HUES64 (cell line): Measurements from ENCODE around the gene ADAMTS16.

Experiments
- H3K27ac ChIP-seq: 2 replicates; pipeline ENCODE4 v1.7.0; 2013; ENCODE audit warnings: low read depth, low read length, inconsistent platforms
- H3K27me3 ChIP-seq: 2 replicates; pipeline ENCODE4 v1.6.1; 2013; ENCODE audit warnings: mild to moderate bottlenecking, low read length; ENCODE audit not compliant: insufficient read depth
- H3K36me3 ChIP-seq: 2 replicates; pipeline ENCODE4 v1.6.1; 2013; ENCODE audit warnings: mild to moderate bottlenecking, low read length; ENCODE audit not compliant: insufficient read depth
- H3K4me1 ChIP-seq: 2 replicates; pipeline ENCODE4 v1.6.1; 2013; ENCODE audit warnings: mild to moderate bottlenecking, low read length, moderate library complexity; ENCODE audit not compliant: insufficient read depth
- H3K4me3 ChIP-seq: 2 replicates; pipeline ENCODE4 v1.5.1; 2013; ENCODE audit warnings: mild to moderate bottlenecking, low read length, moderate library complexity
- H3K9ac ChIP-seq: 2 replicates; pipeline ENCODE4 v1.6.1; 2013; ENCODE audit warnings: mild to moderate bottlenecking, low read depth, low read length
- H3K9me3 ChIP-seq: 2 replicates; pipeline ENCODE4 v1.6.1; 2013; ENCODE audit warnings: low read depth, low read length; ENCODE audit not compliant: insufficient read depth
- WGBS: fragments of 150-250, 120-280 bp; methylation state at CpG from one replicate; pipeline ENCODE4 v1.1.7; 2013; ENCODE audit warnings: missing lambda C conversion rate; 5-methylcytosine and 5-hydroxymethylcytosine counted together

The ADAMTS16 gene

DNA sequence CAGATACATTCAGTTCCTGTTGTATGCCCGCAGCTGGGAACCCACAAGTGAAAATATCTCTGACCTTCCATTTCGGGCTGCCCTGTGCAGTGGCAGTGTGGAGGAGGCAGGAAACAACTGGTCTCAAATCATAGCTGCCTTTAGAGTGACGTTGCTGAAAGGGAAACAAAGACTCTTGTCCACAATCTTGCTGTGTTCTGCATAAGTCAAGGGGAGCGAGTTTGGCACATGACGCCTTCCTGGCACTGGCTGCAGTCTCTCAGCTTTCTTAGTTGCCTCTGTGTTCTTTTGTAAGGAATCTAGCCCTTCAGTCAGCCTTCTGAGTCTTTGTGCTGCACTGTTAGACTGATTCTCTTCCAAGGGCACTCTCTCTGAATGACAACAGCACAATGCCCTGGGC, 24.0 kb downstream of the ADAMTS16 start:
- no peaks in the 10 kb centered on the region for H3K36me3 ChIP-seq
- H3K27ac ChIP-seq = no peak overlapping the region
- H3K9me3 ChIP-seq = no peaks in the 10 kb centered on the region
- H3K27me3 ChIP-seq = no peaks in the 10 kb centered on the region
- WGBS = 93% methylated on average over 5 of the region's 5 CpGs
- H3K4me3 ChIP-seq = no peak overlapping the region
- H3K4me1 ChIP-seq = no peaks in the 10 kb centered on the region
- no peak overlapping the region for H3K9ac ChIP-seq

DNA sequence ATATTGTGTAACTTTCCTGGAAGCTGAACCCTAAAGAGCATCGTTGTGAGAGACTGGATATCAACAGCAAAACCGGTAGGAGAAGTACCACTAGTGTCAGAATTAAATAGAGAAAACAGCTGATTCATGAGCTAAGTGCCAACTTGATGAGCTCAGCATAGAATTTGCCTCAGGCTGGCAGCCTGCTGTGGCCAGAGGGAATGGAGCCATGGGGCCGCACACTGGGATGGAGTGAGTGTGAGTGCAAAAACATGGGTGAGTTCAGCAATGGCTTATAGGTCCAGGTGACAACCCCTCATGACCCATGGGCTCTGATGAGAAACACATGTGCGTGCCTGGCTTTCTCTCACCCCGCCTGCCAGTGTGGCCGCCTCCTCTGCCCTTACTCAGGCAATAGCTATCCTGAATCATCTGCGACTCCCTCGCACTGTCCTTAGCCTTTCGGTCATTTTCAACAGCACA, 25.4 kb downstream of the ADAMTS16 start:
- WGBS = 88% methylated on average over 9 of the region's 9 CpGs
- H3K4me1 ChIP-seq = no peaks in the 10 kb centered on the region
- no peaks in the 10 kb centered on the region for H3K36me3 ChIP-seq
- H3K27me3 ChIP-seq = no peaks in the 10 kb centered on the region
- no peak overlapping the region for H3K4me3 ChIP-seq
- no peak overlapping the region for H3K27ac ChIP-seq
- H3K9ac ChIP-seq = no peak overlapping the region
- H3K9me3 ChIP-seq = no peaks in the 10 kb centered on the region

DNA sequence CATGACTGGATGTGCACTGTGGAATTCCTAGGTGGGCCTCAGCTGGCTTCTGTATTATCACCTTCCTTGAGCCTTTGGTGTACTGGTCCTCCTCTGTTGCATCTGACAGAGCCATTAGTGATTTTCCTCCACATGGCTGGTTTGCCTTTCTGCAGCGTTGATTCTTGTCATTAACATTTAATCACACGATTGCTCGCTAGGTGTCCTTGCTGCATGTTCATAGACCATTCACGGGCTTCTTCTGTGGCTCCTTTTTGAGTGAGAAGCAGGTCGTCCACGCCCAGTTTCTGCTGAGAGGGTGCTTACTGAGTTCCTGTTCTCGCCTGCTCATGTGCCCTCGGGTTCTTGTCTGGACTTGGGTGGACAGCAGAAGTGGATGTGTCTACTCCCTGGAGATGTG, 29.3 kb downstream of the ADAMTS16 start:
- H3K27me3 ChIP-seq = no peaks in the 10 kb centered on the region
- H3K36me3 ChIP-seq = no peaks in the 10 kb centered on the region
- WGBS = 96% methylated on average over 8 of the region's 8 CpGs
- no peaks in the 10 kb centered on the region for H3K9me3 ChIP-seq
- H3K27ac ChIP-seq = no peak overlapping the region
- 0 out of 2 replicates have a peak, but pooled peaks cover 5% of the 10 kb centered on the region for H3K4me1 ChIP-seq
- H3K9ac ChIP-seq = no peak overlapping the region
- H3K4me3 ChIP-seq = no peak overlapping the region

DNA sequence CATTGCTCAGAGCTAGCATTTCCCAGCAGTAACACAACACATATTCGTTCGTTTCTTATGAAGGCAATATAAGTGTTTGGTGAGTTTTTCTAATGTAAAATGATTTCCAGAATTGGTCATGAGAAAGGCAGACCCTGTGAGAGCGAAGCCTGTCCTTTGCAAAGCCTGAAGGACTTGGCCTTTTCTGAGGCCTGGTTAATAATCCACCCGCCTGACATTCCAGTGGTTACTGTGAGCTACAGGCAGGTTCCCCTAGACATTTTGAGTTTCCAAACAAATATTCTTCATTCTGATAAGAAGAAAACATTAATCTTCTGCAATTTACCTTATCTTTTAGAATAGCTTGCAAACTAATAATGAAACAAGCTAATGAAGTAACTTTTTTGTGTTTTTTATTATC, 38.0 kb downstream of the ADAMTS16 start:
- Histone ChIP-seq H3K9me3 (no peaks in the 10 kb centered on the region), H3K9ac (no peak overlapping the region), H3K4me3 (no peak overlapping the region), H3K27me3 (no peaks in the 10 kb centered on the region; the same call in 1 of the 2 replicates), H3K4me1 (peaks cover 64% of the 10 kb centered on the region), H3K27ac (peak overlapping the region; percentile 88), H3K36me3 (no peaks in the 10 kb centered on the region)
- 85% methylated on average over 4 of the region's 4 CpGs for WGBS

DNA sequence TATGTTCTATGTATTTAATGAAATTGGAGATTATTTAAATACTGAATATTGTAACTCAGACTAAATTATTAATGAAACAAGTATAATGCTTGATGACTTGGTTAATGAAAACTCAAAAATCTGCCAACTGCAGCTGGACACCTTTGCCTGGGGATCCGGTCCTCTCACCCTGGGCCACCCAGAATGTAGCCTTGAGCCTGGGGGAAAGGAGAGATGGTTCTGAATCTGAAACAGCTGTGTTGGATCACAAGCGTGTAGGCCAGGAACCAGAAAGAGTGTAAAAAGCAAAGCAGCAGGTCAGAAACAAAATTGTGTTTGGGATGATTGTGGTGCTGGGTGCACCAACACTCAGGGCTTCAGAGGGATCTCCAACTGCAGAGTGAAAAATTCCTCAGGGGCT, 38.5 kb downstream of the ADAMTS16 start:
- peaks cover 68% of the 10 kb centered on the region for H3K4me1 ChIP-seq
- peak overlapping the region; percentile 1; the same call in 1 of the 2 replicates for H3K9ac ChIP-seq
- WGBS = 59% methylated on average over 2 of the region's 2 CpGs
- H3K4me3 ChIP-seq = peak overlapping the region; percentile 29
- H3K27me3 ChIP-seq = no peaks in the 10 kb centered on the region; the same call in 1 of the 2 replicates
- no peaks in the 10 kb centered on the region for H3K9me3 ChIP-seq
- H3K36me3 ChIP-seq = no peaks in the 10 kb centered on the region
- peak overlapping the region; percentile 88 for H3K27ac ChIP-seq

DNA sequence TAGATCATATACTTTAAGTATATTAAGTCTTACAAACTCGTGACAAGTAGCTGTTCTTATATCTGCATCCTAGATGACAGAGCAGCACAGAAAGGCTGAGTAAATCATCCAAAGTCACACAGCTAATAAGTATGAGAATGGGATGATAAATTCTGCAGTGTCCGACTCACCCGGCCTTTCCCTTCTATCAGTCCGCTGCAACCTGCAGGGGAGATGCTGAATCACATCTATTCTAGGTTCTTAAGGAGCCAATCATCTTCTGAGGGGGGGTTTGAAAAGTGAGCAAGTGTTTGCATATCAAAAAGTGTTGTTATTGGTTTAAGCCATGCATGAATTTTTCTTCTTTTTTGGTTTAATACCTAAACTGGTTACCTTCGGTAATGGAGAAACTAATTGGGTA, 38.9 kb downstream of the ADAMTS16 start:
- Histone ChIP-seq H3K4me3 (peak overlapping the region; percentile 29), H3K27ac (peak overlapping the region; percentile 88), H3K27me3 (peaks cover 3% of the 10 kb centered on the region; the same call in 1 of the 2 replicates), H3K4me1 (peaks cover 73% of the 10 kb centered on the region), H3K9me3 (no peaks in the 10 kb centered on the region), H3K9ac (peak overlapping the region; percentile 1; the same call in 1 of the 2 replicates), H3K36me3 (no peaks in the 10 kb centered on the region)
- WGBS = 12% methylated on average over 4 of the region's 5 CpGs

DNA sequence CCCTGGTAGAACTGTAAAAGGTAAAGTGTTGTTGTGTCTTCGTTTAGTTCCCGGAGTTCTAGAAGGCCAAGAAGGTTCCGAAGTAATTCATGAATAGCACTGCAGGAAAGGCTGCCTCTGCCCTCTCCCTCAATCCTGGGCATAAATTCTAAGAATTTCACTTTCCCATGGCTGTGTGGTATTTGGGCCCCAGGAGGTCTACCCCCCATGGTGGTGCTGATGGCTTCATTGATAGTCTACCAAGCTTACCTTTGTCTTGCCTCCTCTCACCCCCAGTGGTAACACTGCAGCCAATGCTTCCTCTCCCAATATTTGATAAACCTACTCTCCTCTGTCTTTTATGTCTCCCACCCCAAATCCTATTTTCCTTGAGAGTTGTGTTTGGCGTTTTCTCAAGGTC, 39.5 kb downstream of the ADAMTS16 start:
- no peaks in the 10 kb centered on the region for H3K36me3 ChIP-seq
- WGBS = 5% methylated on average over 4 of the region's 4 CpGs
- H3K9ac ChIP-seq = peak overlapping the region; percentile 55
- peaks cover 5% of the 10 kb centered on the region; the same call in 1 of the 2 replicates for H3K27me3 ChIP-seq
- peaks cover 78% of the 10 kb centered on the region for H3K4me1 ChIP-seq
- peak overlapping the region; percentile 29 for H3K4me3 ChIP-seq
- H3K27ac ChIP-seq = peak overlapping the region; percentile 94
- no peaks in the 10 kb centered on the region for H3K9me3 ChIP-seq

DNA sequence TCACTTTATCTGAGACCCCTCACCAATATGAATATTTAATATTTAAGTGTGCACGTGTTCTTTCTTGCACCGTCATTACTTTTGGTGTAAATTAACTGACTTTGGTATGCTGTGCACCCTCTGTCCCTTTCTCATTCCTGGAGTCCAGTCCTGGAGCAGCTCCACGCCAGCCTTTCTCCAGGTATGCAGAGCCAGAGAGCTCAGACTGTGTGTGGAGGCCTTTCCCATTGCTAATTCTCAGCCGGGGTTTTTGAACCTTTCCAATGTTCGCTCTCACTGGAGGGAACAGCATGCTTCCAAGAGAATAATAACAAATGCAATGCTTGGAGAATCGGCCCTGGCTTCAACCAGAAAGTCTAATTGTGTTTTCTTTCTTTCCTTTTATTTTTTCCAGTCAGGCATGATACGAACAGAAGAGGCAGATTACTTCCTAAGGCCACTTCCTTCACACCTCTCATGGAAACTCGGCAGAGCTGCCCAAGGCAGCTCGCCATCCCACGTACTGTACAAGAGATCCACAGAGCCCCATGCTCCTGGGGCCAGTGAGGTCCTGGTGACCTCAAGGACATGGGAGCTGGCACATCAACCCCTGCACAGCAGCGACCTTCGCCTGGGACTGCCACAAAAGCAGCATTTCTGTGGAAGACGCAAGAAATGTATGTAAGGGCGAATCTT, 41.7 kb downstream of the ADAMTS16 start:
- H3K4me3 ChIP-seq = no peak overlapping the region
- 69% methylated on average over 14 of the region's 14 CpGs for WGBS
- no peaks in the 10 kb centered on the region for H3K36me3 ChIP-seq
- H3K4me1 ChIP-seq = peaks cover 87% of the 10 kb centered on the region
- H3K27me3 ChIP-seq = peaks cover 5% of the 10 kb centered on the region; the same call in 1 of the 2 replicates
- peak overlapping the region; percentile 12; the same call in 1 of the 2 replicates for H3K9ac ChIP-seq
- no peaks in the 10 kb centered on the region for H3K9me3 ChIP-seq
- peak overlapping the region; percentile 79 for H3K27ac ChIP-seq

DNA sequence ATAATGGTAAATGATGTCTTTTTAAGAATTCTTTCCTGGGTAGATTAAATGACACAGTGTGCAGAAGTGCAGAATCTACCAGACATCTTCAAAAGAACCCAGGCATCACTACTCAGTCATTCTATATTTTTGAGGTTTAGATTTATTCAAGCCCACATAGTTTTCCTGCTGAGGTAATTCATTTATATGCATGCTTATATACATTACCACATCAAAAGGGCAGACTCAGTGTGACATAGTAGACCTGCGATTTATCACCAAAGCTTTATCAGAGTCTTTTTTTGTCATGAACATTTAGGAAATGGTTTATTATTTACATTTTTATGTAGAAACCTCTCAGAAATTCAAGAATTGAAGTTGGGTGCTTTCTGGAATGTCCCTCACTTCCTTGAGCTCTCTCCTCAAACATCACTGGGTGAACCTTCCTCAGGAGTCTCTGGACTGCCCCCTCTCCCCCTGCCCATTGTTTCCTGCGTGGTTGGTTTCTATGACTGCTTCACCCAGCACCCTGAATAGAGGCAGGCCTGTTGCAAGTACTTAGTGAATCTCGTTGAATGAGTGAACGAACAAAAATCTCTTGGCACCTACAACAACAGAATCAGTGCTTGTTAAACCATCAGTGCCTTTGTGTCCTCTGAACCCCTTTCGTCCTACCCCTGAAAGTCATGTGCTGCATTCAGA, 42.5 kb downstream of the ADAMTS16 start:
- Histone ChIP-seq H3K4me1 (peaks cover 78% of the 10 kb centered on the region), H3K4me3 (peak overlapping the region; percentile 14), H3K36me3 (peaks cover 5% of the 10 kb centered on the region; the same call in 1 of the 2 replicates), H3K9me3 (no peaks in the 10 kb centered on the region), H3K27me3 (peaks cover 5% of the 10 kb centered on the region; the same call in 1 of the 2 replicates), H3K27ac (peak overlapping the region; percentile 79), H3K9ac (peak overlapping the region; percentile 50)
- WGBS = 20% methylated on average over 4 of the region's 5 CpGs

DNA sequence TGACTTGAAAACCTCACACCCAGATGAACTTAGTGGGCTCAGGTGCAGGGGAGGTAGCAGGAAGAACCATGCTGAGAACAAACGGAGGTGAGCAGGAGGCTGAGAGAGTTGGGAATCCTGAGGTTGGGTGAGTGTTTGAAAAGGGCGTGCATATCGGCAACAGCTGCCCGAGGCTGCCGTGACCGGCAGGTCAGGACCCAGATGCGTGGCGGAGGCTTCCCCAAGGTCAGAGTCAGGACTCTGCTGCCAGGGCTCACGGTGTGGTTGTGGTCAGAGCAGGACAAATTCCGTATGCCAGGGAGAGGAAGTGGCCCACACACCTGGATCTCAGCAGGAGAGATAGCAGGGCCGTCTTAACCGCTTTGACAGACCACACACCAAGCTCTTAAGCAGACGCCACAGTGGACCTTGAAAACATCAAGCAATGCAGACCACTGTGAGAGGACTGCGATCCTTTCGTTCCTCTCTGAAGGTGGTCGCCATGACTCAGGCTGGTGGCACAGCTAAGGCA, 43.1 kb downstream of the ADAMTS16 start:
- Histone ChIP-seq H3K27me3 (peaks cover 5% of the 10 kb centered on the region; the same call in 1 of the 2 replicates), H3K9ac (peak overlapping the region; percentile 50), H3K9me3 (no peaks in the 10 kb centered on the region), H3K27ac (peak overlapping the region; percentile 78), H3K36me3 (peaks cover 5% of the 10 kb centered on the region; the same call in 1 of the 2 replicates), H3K4me1 (peaks cover 72% of the 10 kb centered on the region), H3K4me3 (peak overlapping the region; percentile 15)
- 9% methylated on average over 16 of the region's 16 CpGs for WGBS

DNA sequence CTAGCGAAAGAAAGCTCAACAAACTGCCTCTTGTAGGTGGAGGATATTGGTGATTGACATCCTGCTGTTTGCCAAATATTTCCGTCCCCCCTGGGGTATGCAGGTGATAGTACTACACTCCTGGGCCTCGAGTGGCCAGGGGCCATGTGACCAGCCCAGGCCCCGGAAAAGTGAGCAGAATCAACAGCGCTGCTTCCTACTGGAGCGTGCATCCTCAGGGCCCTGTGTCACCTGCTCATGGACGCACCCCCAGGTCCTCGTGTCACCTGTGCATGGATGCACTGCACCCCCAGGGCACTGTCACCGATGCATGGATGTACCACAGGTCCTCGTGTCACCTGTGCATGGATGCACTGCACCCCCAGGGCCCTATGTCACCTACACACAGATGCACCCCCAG, 43.8 kb downstream of the ADAMTS16 start:
- Histone ChIP-seq H3K4me1 (peaks cover 66% of the 10 kb centered on the region), H3K27me3 (peaks cover 5% of the 10 kb centered on the region; the same call in 1 of the 2 replicates), H3K27ac (peak overlapping the region; percentile 78), H3K36me3 (peaks cover 5% of the 10 kb centered on the region; the same call in 1 of the 2 replicates), H3K9ac (peak overlapping the region; percentile 50; the same call in 1 of the 2 replicates), H3K9me3 (no peaks in the 10 kb centered on the region), H3K4me3 (no peak overlapping the region)
- WGBS = 85% methylated on average over 10 of the region's 10 CpGs
